H1 (cell line): ENCODE results near the gene RSPO3. TPM values are rescaled to one million over a fixed set of nuclear protein-coding genes. Genes with fewer than 3 reads are reported as not detected.

Experiments used
- CTCF ChIP-seq, 3 experiments: IDR thresholded peaks; 1 replicate in 2 of 3; 2 replicates in 1 of 3; pipeline versions ENCODE4 v1.5.1 to v1.6.1; 2011; ENCODE audit warnings: low read length in 3 of 3, mild to moderate bottlenecking in 3 of 3, inconsistent platforms in 2 of 3, low read depth in 1 of 3, moderate library complexity in 1 of 3; ENCODE audit not compliant: insufficient read depth in 1 of 3; ENCODE audit errors: control extremely low read depth in 1 of 3
- polyA plus RNA-seq, 7 experiments: library from polyadenylated mRNA; depleted of rRNA in 3 of 7; stranded (reverse) in 5 of 7; unstranded in 2 of 7; fragments of >200 nt in 5 of 7; fragments of 200-250 nt in 2 of 7; gene quantifications; 1 replicate in 5 of 7; 2 replicates in 1 of 7; 4 replicates in 1 of 7; pipeline versions ENCODE4 v1.2.1 to v1.2.3, GENCODE V29; 2011 to 2013; ENCODE audit warnings: missing spikeins in 2 of 7, mixed read lengths in 2 of 7
- total RNA-seq: library from RNA; stranded (reverse); fragmentation: NEBNext Ultra II Directional; extraction: Animal tissue kit (Norgen Biotek cat#: 25700); gene quantifications from 2 replicates; pipeline ENCODE4 v1.2.1, GENCODE V29; 2021

Gene RSPO3
- total and polyA plus RNA-seq, 2 of the 8 experiments (the other 6 are each of a cell fraction or from before 2014, with no cell fraction given), result not detected

- no peak for TF ChIP-seq CTCF (IDR thresholded peaks at IDR 0.05; ENCODE audit: control extremely low read depth in 1 of 3, insufficient read depth in 1 of 3, low read depth in 1 of 3, low read length in 3 of 3)
Observed at GRCh38 chr6:127136786-127137185, 18.3 kb downstream of the RSPO3 start (continued).
